HepG2 (cell line): ENCODE results near the gene YY1. TPM values are rescaled to one million over a fixed set of nuclear protein-coding genes. Genes with fewer than 3 reads are reported as not detected.

Experiments used
- ATAC-seq: fragments of 200-7000 bp; cut with Tn5 transposase; 3 replicates; pipeline ENCODE4 v1.9.1; 2020; ENCODE audit warnings: mild to moderate bottlenecking, moderate library complexity
- BruUV-seq: library from RNA; stranded (reverse); fragments of 400-500 nt; replicated peaks from 2 replicates; lab custom pipeline; 2021; lab: Mats Ljungman, UMichigan
- CTCF ChIA-PET: fragments of 300-600 bp; formaldehyde crosslinking; extraction: SDS; loops from one replicate; lab custom pipeline; 2021; ENCODE audit warnings: low total read pairs, inconsistent platforms, low intra/inter-chr PET ratio; lab: Yijun Ruan, JAX
- POLR2A ChIA-PET: fragments of 350-600 bp; sonication (Branson Sonifier 250); formaldehyde crosslinking; loops from one replicate; lab custom pipeline; 2020; ENCODE audit warnings: antibody characterized with exemption, inconsistent platforms; lab: Yijun Ruan, JAX
- DNase-seq: peaks from one replicate; pipeline ENCODE4 v3.0.0-alpha.2; 2015; ENCODE audit warnings: low spot score
- FAIRE-seq: peaks from 3 replicates; lab custom pipeline; 2011; peaks lifted over from hg19 to GRCh38; lab: Jason Lieb, UNC
- H2AFZ ChIP-seq: one replicate; pipeline ENCODE4 v1.6.1; 2011; ENCODE audit warnings: low read length, inconsistent platforms
- H3K27ac ChIP-seq: fragments of 300-600 bp; 3 replicates; pipeline ENCODE4 v1.8.0; 2011; ENCODE audit warnings: mixed run types, mild to moderate bottlenecking, mixed read lengths, low read length, inconsistent platforms; ENCODE audit not compliant: insufficient read depth; ENCODE audit errors: extremely low read length
- H3K27me3 ChIP-seq, 2 experiments: fragments of 200-600 bp in 1 of 2; 2 replicates in 1 of 2; 3 replicates in 1 of 2; pipeline versions ENCODE4 v1.6.0 to v1.8.0; 2011; ENCODE audit warnings: low read length in 2 of 2, mild to moderate bottlenecking in 2 of 2, moderate library complexity in 2 of 2, inconsistent platforms in 1 of 2; ENCODE audit not compliant: insufficient read depth in 2 of 2, control insufficient read depth in 1 of 2
- H3K36me3 ChIP-seq, 2 experiments: fragments of 200-600 bp in 1 of 2; replicated peaks in 1 of 2; 2 replicates in 1 of 2; 3 replicates in 1 of 2; pipeline versions ENCODE4 v1.5.1 to v1.8.0; 2011; ENCODE audit warnings: low read length in 2 of 2, inconsistent platforms in 1 of 2; ENCODE audit not compliant: insufficient read depth in 2 of 2, control insufficient read depth in 1 of 2
- H3K4me1 ChIP-seq: 2 replicates; pipeline ENCODE4 v1.5.1; 2012; ENCODE audit warnings: low read length, inconsistent platforms; ENCODE audit not compliant: insufficient read depth
- H3K4me2 ChIP-seq: 2 replicates; pipeline ENCODE4 v1.6.0; 2011; ENCODE audit warnings: low read depth, low read length, inconsistent platforms
- H3K4me3 ChIP-seq, 3 experiments: fragments of 200-600 bp in 1 of 3; sonication (generic), shearing (Covaris generic) in 1 of 3; replicated peaks in 1 of 3; 2 replicates each; pipeline ENCODE4 v1.5.1; 2011 to 2016; ENCODE audit warnings: low read length in 3 of 3, inconsistent platforms in 2 of 3, low read depth in 2 of 3, mild to moderate bottlenecking in 2 of 3, control low read depth in 1 of 3, mixed read lengths in 1 of 3; ENCODE audit not compliant: insufficient read depth in 1 of 3
- H3K79me2 ChIP-seq: one replicate; pipeline ENCODE4 v1.6.1; 2011; ENCODE audit warnings: low read length, inconsistent platforms; ENCODE audit not compliant: insufficient read depth
- H3K9ac ChIP-seq: 2 replicates; pipeline ENCODE4 v1.6.0; 2011; ENCODE audit warnings: mild to moderate bottlenecking, low read depth, low read length, inconsistent platforms; ENCODE audit not compliant: insufficient read depth
- H3K9me3 ChIP-seq: 2 replicates; pipeline ENCODE4 v1.5.1; 2012; ENCODE audit warnings: mild to moderate bottlenecking, low read length
- H4K20me1 ChIP-seq: 2 replicates; pipeline ENCODE4 v1.6.0; 2011; ENCODE audit warnings: inconsistent platforms, mild to moderate bottlenecking, low read length, moderate library complexity; ENCODE audit not compliant: insufficient read depth
- HNRNPL ChIP-seq: fragments of 200-400 bp; formaldehyde crosslinking; IDR thresholded peaks from 2 replicates; pipeline ENCODE4 v1.6.1; 2017; ENCODE audit warnings: mild to moderate bottlenecking, low read depth, low read length
- MEIS1 ChIP-seq: sonication (generic); formaldehyde crosslinking; IDR thresholded peaks from 2 replicates; pipeline ENCODE4 v1.9.0; 2021; ENCODE audit warnings: mild to moderate bottlenecking, missing genetic modification reagents, moderate library complexity, borderline replicate concordance
- POLR2G ChIP-seq: fragments of 200-400 bp; formaldehyde crosslinking; IDR thresholded peaks from 2 replicates; pipeline ENCODE4 v1.6.1; 2018; ENCODE audit warnings: mild to moderate bottlenecking, low read depth, low read length, moderate library complexity
- ZFX ChIP-seq: sonication (generic); formaldehyde crosslinking; IDR thresholded peaks from 2 replicates; pipeline ENCODE4 v1.4.0; 2020; ENCODE audit warnings: mild to moderate bottlenecking, low read depth, missing genetic modification reagents, moderate library complexity
- ZSCAN30 ChIP-seq: sonication (generic); formaldehyde crosslinking; IDR thresholded peaks from 2 replicates; pipeline ENCODE4 v1.5.0; 2020; ENCODE audit warnings: mild to moderate bottlenecking, missing genetic modification reagents
- WGBS: methylation state at CpG from one replicate; pipeline ENCODE4 v1.1.6; 2017; ENCODE audit warnings: low lambda C conversion rate; 5-methylcytosine and 5-hydroxymethylcytosine counted together
- in situ Hi-C: cut with HindIII; loops from 2 replicates; pipeline ENCODE4 v1.10.0; 2017; ENCODE audit warnings: low pct_unique_long_range_greater_than_20kb; ENCODE audit not compliant: extremely low pct_ligation_motif_present
- intact Hi-C: fragments of 100-400 bp; cut with micrococcal nuclease; formaldehyde crosslinking; loops from one replicate; pipeline ENCODE4 v1.10.0; 2022; ENCODE audit not compliant: unreplicated experiment
- polyA plus RNA-seq, 8 experiments: library from polyadenylated mRNA; depleted of rRNA in 3 of 8; stranded (reverse) in 7 of 8; unstranded in 1 of 8; fragments of >200 nt; fragmentation: Illumina TruSeq in 4 of 8; extraction: Trizol in 4 of 8; gene quantifications; 2 replicates each; pipeline versions ENCODE4 v1.2.1 to v1.2.3, GENCODE V29; 2011 to 2016; ENCODE audit warnings: low read depth in 4 of 8, missing spikeins in 1 of 8, mixed read lengths in 1 of 8; ENCODE audit not compliant: insufficient read depth in 1 of 8
- total RNA-seq, 5 experiments: library from RNA; depleted of rRNA; stranded (reverse); fragments of >200 nt; fragmentation: Illumina TruSeq; extraction: Trizol; gene quantifications; 2 replicates each; pipeline ENCODE4 v1.2.3, GENCODE V29; 2016; ENCODE audit warnings: low read depth in 1 of 5
- TF ChIP-seq, protein P1 (sequence below): IDR thresholded peaks from 2 replicates; pipeline ENCODE4 v1.6.1; 2012; ENCODE audit warnings: inconsistent platforms

Gene YY1
- total and polyA plus RNA-seq, 2 of the 13 experiments (the other 11 are each of a cell fraction or from before 2014, with no cell fraction given), result 29.4 to 68.1 TPM

DNA sequence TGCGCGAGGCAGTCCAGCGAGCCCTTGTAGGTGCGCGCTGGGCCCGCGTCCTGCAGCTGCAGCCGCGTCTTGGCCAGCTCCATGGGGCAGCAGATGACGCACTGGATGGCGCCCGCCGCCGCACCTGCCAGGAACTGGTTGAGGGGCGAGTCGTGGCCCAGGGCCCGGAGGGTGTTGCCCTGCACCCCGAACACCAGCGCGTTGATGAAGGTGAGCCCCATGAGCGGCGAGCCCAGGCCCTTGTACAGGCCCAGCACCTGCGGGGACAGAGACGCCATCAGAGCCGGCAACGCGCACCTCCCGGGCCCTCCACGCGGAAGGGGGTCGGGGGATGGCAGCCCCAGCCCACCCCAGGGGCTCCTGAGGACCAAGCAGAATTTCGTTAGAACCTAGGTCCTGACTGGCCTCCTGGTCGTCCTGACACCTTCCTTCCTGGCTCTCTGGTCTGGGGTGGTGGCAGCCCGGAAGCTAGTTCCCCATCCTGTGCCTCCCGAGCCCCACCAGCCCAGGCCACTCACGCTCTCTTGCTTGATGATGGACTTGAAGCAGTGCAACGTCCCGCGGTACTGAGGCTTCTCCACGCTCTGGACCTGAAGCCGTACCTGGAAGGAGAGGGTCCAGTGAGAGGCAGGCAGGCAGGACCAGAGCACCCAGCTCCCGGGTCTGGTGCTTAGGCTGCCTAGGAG, 54.0 kb downstream of the YY1 start:
- Histone ChIP-seq H3K27ac (no peak overlapping the region), H3K4me3 (no peak overlapping the region), H3K9ac (no peak overlapping the region), H3K79me2 (no peaks in the 10 kb centered on the region), H2AFZ (no peak overlapping the region), H3K4me2 (no peak overlapping the region), H3K4me1 (peaks cover 53% of the 10 kb centered on the region), H3K9me3 (no peaks in the 10 kb centered on the region), H3K27me3 (no peaks in the 10 kb centered on the region), H3K36me3 (no peaks in the 10 kb centered on the region; a peak in 1 of 5 replicates), H4K20me1 (no peaks in the 10 kb centered on the region)
- CTCF ChIA-PET, result no interaction called here
- DNase-seq (no peak), FAIRE-seq (no peak), ATAC-seq (no peak)
- 98% methylated on average over 10 of the region's 42 CpGs for WGBS
- intact Hi-C loops, result no loop called here
- TF ChIP-seq MEIS1 (CRISPR knock-in tag) (no peak), ZSCAN30 (CRISPR knock-in tag) (no peak), HNRNPL (0 out of 2 replicates have a peak, but pooled peaks have one; percentile 3)
- in situ Hi-C loops, result no loop called here
- BruUV-seq, result no TSS peak
- POLR2A ChIA-PET, result no interaction called here

DNA sequence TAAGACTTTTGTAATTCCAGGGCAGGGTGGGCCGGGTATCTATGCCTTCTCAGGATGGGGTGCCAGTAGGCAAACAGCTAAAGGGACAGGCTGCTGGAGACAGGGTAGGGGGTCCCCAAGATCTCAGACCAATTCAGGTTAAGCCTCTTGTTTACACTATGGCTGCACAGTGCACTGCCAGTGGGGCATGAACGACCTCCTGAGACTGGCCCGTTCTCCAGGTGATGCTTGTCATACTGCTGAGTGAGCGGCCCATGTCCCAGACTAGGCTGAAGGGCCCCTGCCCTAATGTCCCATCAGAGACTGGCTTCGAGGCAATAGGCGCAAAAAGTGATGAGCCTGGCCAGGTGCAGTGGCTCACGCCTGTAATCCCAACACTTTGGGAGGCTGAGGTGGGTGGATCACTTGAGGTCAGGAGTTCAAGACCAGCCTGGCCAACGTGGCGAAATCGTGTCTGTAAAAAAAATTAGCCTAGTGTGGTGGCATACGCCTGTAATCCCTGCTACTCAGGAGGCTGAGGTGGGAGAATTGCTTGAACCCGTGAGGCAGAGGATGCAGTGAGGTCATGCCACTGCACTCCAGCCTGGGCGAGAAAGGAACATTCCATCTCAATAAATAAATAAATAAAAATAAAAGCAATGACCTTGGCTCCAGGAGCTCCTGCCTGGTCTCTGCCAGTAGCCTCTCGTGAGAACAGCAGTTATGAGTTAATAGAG, 54.7 kb downstream of the YY1 start:
- no peaks in the 10 kb centered on the region for H3K9me3 ChIP-seq
- no peak for FAIRE-seq
- peak overlapping the region; percentile 52 for H3K27ac ChIP-seq
- H3K27me3 ChIP-seq, result no peaks in the 10 kb centered on the region
- no peak overlapping the region for H3K9ac ChIP-seq
- H3K79me2 ChIP-seq, result no peaks in the 10 kb centered on the region
- BruUV-seq, result no TSS peak
- TF ChIP-seq POLR2G (0 out of 2 replicates have a peak, but pooled peaks have one; percentile 26), ZFX (CRISPR knock-in tag) (0 out of 2 replicates have a peak, but pooled peaks have one; percentile 23)
- TF ChIP-seq, protein P1, sequence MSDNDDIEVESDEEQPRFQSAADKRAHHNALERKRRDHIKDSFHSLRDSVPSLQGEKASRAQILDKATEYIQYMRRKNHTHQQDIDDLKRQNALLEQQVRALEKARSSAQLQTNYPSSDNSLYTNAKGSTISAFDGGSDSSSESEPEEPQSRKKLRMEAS, result no peak
- no peak for DNase-seq
- intact Hi-C loops, result no loop called here
- POLR2A ChIA-PET, result interaction anchor here (0.9 kb wide), 1 partner anchor 10 kb away, joined by 3 read pairs; no protein-coding TSS in a partner anchor
- H3K4me2 ChIP-seq, result peak overlapping the region; percentile 15
- 73% methylated on average over 12 of the region's 14 CpGs for WGBS
- ATAC-seq, result no peak
- no peaks in the 10 kb centered on the region; a peak in 1 of 5 replicates for H3K36me3 ChIP-seq
- peaks cover 48% of the 10 kb centered on the region for H3K4me1 ChIP-seq
- CTCF ChIA-PET, result no interaction called here
- H3K4me3 ChIP-seq, result no peak overlapping the region
- in situ Hi-C loops, result no loop called here
- no peak overlapping the region for H2AFZ ChIP-seq
- no peaks in the 10 kb centered on the region for H4K20me1 ChIP-seq
